ENCODE data around the gene FANCL.

DNA sequence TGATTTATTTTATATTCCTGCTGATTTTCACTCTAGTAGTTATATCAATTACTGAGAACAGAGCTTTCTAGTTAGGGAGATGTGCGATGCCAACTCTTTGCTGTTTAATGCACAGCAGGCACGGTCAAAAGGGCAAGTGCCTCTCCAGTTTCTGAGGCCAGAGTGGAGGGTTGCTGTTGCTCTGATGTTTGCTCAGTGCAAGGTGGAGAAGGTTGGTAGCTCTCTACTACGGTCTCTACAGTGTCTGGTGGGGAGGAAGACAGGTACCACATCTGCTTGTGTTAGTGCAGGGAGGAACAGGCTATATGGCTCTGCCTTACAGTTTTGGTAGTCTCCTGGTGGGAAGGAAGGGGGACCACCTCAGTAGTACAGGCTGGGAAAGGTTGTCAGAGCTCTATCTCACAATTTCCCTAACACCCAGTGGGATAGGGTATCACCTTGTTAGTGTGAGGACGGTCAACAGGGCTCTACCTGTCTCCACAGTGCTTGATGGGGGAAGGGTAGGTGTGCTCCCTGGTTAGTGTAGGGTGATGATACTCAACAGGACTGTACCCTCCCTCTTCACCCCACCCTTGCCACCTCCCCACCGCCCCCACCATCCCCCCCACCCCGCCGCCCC is 85.9 kb downstream of the FANCL start:
- TF ChIP-seq POLR2AphosphoS5 (IDR thresholded peaks at IDR 0.05; ENCODE audit: low read depth, low read length) = no peak
- no peak for TF ChIP-seq POLR2A (IDR thresholded peaks at IDR 0.05; ENCODE audit: low read depth, low read length)

Data from GM12891 (cell line).